ENCODE measurements around the gene CCDC191.

GRCh38 chr3:114081037-114081436, 24.7 kb upstream of the CCDC191 start:
- TF ChIP-seq CTCF (IDR thresholded peaks at IDR 0.05) (no peak), POLR2AphosphoS5 (IDR thresholded peaks at IDR 0.05) (no peak), POLR2A (IDR thresholded peaks at IDR 0.05) (no peak)
